Activated CD8-positive, alpha-beta T cell treated with anti-CD3 and anti-CD28 coated beads for 36 hours (primary cell): ENCODE data around the gene ITPKB. TPM values are rescaled to one million over a fixed set of nuclear protein-coding genes. Genes with fewer than 3 reads are reported as not detected.

Experiments
- ATAC-seq: fragments of 200-7000 bp; cut with Tn5 transposase; one replicate; pipeline ENCODE4 v1.10.0; 2021; ENCODE audit warnings: mild to moderate bottlenecking, moderate library complexity
- CTCF ChIA-PET: fragments of 350-600 bp; sonication (Branson Sonifier 250); formaldehyde crosslinking; loops from one replicate; lab custom pipeline; 2021; ENCODE audit warnings: antibody characterized with exemption; lab: Charles Lee
- POLR2A ChIA-PET: fragments of 350-600 bp; sonication (Branson Sonifier 250); formaldehyde crosslinking; loops from one replicate; lab custom pipeline; 2021; ENCODE audit warnings: antibody characterized with exemption; lab: Charles Lee
- DNase-seq: peaks from one replicate; pipeline ENCODE4 v3.0.0-alpha.2; 2020
- H3K27ac Mint-ChIP-seq: one replicate; pipeline ENCODE4 v1.8.0; 2021; ENCODE audit warnings: mild to moderate bottlenecking, mixed read lengths
- H3K27me3 Mint-ChIP-seq: one replicate; pipeline ENCODE4 v1.8.0; 2021; ENCODE audit warnings: mixed read lengths
- H3K36me3 Mint-ChIP-seq: one replicate; pipeline ENCODE4 v1.8.0; 2021; ENCODE audit warnings: low read depth, mixed read lengths
- H3K4me1 Mint-ChIP-seq: one replicate; pipeline ENCODE4 v1.8.0; 2021; ENCODE audit warnings: low read depth, mixed read lengths
- H3K4me3 Mint-ChIP-seq: one replicate; pipeline ENCODE4 v1.8.0; 2021; ENCODE audit warnings: mild to moderate bottlenecking, moderate library complexity, mixed read lengths
- H3K9me3 Mint-ChIP-seq: one replicate; pipeline ENCODE4 v1.8.0; 2021; ENCODE audit warnings: mixed read lengths
- CTCF ChIP-seq: fragments of 200-600 bp; IDR thresholded peaks from one replicate; pipeline ENCODE4 v1.8.0; 2022; ENCODE audit warnings: antibody characterized with exemption, mild to moderate bottlenecking
- intact Hi-C: fragments of 100-400 bp; cut with micrococcal nuclease; formaldehyde crosslinking; loops from one replicate; pipeline ENCODE4 v1.10.0; 2022
- total RNA-seq, 2 experiments: library from RNA; stranded (reverse); gene quantifications; one replicate each; pipeline ENCODE4 v1.2.3, GENCODE V29; 2021

ITPKB gene
- total RNA-seq, 2 experiments from 2014 or later = 40.8 to 42.6 TPM

- DNase-seq = no peak
- H3K27ac Mint-ChIP-seq = no peak overlapping the region
- intact Hi-C loops = no loop called here
- no peaks in the 10 kb centered on the region for H3K27me3 Mint-ChIP-seq
- CTCF ChIA-PET = no interaction called here
- no peaks in the 10 kb centered on the region for H3K9me3 Mint-ChIP-seq
- H3K4me1 Mint-ChIP-seq = peaks cover 9% of the 10 kb centered on the region
- TF ChIP-seq CTCF = no peak
- no peak for ATAC-seq
- H3K4me3 Mint-ChIP-seq = no peak overlapping the region
- POLR2A ChIA-PET = no interaction called here
- no peaks in the 10 kb centered on the region for H3K36me3 Mint-ChIP-seq
Measured at GRCh38 chr1:226784081-226785049, 45.3 kb upstream of the ITPKB start.

- Mint-ChIP-seq H3K4me3 (no peak overlapping the region), H3K4me1 (peaks cover 4% of the 10 kb centered on the region), H3K9me3 (no peaks in the 10 kb centered on the region), H3K27ac (no peak overlapping the region), H3K36me3 (no peaks in the 10 kb centered on the region), H3K27me3 (no peaks in the 10 kb centered on the region)
- intact Hi-C loops = no loop called here
- no peak for ATAC-seq
- no peak for TF ChIP-seq CTCF
- CTCF ChIA-PET = no interaction called here
- no peak for DNase-seq
- POLR2A ChIA-PET = no interaction called here
Measured at GRCh38 chr1:226782845-226783601, 43.9 kb upstream of the ITPKB start.

GRCh38 chr1:226781937-226782609, 43.0 kb upstream of the ITPKB start:
- Mint-ChIP-seq H3K36me3 (no peaks in the 10 kb centered on the region), H3K27me3 (no peaks in the 10 kb centered on the region), H3K27ac (no peak overlapping the region), H3K4me1 (peaks cover 4% of the 10 kb centered on the region), H3K9me3 (no peaks in the 10 kb centered on the region), H3K4me3 (no peak overlapping the region)
- intact Hi-C loops = no loop called here
- ChIA-PET CTCF (no interaction called here), POLR2A (no interaction called here)
- TF ChIP-seq CTCF = no peak
- ATAC-seq (no peak), DNase-seq (no peak)

- Mint-ChIP-seq H3K4me1 (peaks cover 4% of the 10 kb centered on the region), H3K27ac (no peak overlapping the region), H3K4me3 (no peak overlapping the region), H3K36me3 (no peaks in the 10 kb centered on the region), H3K27me3 (no peaks in the 10 kb centered on the region), H3K9me3 (no peaks in the 10 kb centered on the region)
- POLR2A ChIA-PET = interaction anchor here (1.2 kb wide), 1 partner anchor 13 kb away, joined by 3 read pairs; no protein-coding TSS in a partner anchor
- ATAC-seq = peak; percentile 10
- intact Hi-C loops = no loop called here
- no peak for DNase-seq
- TF ChIP-seq CTCF = no peak
- CTCF ChIA-PET = interaction anchor here (1.1 to 1.7 kb wide), 2 partner anchors 11 to 20 kb away, joined by 3 to 5 read pairs; no protein-coding TSS in a partner anchor
Measured at GRCh38 chr1:226779561-226779960, 40.5 kb upstream of the ITPKB start.
